Umbilical cord (tissue), 2 donors: Measurements from ENCODE around the gene PACSIN1. TPM values are rescaled to one million over a fixed set of nuclear protein-coding genes. Genes with fewer than 3 reads are reported as not detected.
A peak's percentile ranks its signal among the peaks of the same experiment; 100 is the strongest.

Experiments
- DNase-seq: peaks from one replicate; pipeline ENCODE4 v3.0.0-alpha.2; 2015; ENCODE audit warnings: low spot score
- total RNA-seq: library from RNA; depleted of rRNA; stranded (reverse); fragments of >200 nt; gene quantifications from one replicate; pipeline ENCODE4 v1.2.3, GENCODE V29; 2014; ENCODE audit warnings: low replicate concordance; ENCODE audit not compliant: insufficient read depth

PACSIN1 gene
- total RNA-seq, 1 donor from 2014 or later, result 0.72 TPM

DNA sequence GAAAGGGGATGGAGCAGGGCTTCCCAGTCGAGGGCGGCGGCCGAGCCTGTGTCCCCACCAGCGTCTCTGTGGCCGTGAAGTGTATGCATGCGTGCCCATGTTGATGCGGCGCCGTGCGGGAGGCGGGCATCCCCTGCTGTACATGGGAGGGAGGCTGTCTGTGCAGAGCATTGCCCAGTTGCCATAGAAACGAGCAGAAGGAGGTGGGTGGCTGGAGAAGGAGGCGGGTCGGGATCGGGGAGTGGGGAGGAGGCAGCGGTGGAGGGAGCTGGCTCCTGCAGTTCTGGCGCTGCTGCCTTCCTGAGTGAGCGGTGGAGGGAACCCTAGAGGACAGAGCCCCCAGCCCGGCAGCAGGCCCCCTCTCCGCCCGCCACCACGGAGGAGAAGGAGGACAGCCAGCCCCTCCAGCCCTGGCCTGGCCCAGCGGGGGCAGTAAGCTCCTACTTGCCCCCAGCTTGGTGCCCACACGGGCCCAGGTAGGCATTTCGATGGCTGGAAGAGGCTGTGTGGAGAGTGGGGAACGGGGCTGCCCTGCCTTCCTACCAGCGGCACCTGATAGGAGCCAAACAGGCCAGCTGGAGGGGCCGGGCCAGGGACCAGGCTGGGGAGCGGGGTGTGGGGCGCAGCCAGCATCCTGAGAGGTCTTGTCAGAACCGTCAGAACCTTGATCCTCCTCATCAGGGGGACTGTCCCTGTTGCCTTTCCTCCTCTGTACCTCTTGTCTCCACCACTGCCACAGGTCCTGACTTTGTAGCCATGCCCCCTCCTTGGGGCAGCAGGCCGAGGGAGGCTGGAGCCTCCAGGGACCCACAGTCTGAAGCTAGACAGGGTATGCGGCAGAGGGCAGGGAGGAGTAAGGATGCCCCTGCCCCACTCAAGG, 49.0 kb downstream of the PACSIN1 start:
- DNase-seq, result peak; percentile 89

GRCh38 chr6:34515473-34516387, 49.9 kb downstream of the PACSIN1 start:
- no peak for DNase-seq

GRCh38 chr6:34516391-34517324, 50.8 kb downstream of the PACSIN1 start:
- DNase-seq, result no peak

DNA sequence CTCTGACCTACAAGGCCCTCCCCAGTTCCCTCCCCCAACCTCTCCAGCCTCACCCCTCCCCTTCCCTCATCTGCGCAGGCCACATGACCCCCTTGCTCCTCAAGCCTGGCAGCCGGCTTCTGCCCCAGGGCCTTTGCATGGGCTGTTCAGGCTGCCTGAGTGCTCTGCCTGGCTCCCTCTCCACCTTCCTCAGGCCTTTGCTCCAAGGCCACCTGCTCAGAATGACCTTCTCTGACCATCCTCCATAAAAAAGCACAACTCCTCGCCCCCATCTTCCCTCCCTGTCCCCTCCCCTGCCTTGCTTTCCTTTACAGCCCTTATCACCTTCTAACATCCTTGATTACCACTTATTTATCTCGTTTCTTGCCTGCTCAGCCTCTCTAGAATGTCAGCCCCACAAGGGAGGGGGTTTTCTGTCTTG, 51.6 kb downstream of the PACSIN1 start:
- no peak for DNase-seq

DNA sequence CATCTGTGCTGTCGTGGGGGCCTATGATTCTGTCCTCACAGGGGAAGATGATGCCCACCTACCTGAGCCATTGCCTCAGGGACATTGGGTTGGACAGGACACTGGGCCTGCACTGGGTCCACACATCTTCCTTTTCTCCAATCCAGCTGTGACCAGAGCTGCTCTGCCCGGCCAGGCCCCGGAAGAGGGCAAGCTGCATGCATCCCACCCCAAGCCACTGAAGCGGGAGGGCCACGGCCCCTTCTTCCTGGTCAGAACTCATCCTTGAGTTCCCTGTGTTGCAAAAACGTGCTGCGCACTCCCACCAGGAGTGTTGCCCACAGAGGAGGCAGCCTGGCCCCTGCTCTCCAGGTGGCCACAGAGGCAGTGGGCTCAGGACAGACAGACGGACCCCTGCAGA, 52.1 kb downstream of the PACSIN1 start:
- no peak for DNase-seq

DNA sequence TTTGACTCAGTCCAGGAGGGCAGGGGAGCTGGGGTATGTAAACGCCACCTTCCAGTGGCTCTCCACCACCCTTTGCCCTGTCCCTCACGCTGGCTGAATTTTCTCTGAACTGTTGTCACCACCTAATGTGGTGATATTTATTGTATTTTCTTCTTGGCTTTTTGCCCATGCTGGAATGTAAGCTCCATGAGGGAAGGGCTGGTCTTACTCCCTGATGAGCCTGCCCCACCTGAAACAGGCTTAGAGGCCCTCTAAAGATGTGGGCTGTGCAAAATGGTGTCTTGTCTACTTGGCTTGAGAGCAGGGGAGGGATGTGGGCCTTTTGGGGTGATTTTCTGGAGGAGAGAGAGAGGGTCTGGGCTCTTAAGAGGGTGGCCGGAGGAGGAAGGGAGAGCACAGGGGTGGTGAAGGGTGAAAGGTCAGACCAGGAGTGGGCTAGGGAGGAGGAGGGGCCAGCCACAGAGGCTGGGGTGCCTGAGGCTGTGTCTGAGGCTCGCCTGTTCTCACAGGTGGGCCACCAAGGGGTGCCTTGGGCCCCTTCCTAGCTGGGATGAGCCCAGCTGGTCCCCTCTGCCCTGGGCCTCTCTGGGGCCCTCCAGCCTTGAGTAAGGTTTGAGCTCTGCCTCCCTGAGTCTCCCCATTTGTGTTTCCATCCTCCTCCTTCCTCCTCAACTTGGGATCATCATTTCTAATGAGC, 52.9 kb downstream of the PACSIN1 start:
- DNase-seq, result no peak

DNA sequence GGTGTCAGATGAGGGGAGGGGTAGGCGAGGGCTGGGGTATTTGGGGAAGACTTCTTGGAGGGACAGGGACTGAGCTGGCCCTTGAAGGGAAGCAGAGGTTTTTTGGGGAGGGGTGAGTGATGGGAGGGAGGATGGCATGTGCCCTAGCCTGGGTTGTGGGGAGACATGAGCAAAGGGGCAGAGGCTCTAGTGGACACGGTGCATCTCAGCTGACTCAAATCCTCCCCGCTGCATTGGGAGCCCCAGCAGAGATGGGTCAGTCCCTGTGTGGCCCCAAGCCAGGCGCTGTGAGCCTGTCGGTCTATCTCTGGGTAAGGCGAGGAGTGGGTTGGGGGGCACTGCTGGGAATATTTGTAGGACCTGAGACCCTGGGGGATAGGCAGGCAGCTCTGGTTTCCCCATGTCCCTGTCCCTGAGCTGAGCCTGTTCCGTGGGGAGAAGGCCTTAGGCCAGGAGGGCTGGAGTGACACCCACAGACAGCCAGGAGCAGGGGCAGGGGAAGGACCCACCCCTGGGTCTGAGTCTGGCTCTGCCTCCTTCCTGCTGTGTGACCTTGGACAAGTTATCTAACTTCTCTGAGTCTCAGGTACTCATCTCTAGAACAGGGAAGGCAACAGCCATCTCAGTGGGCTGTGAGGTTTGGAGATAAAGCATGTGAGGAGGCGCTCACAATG, 54.2 kb downstream of the PACSIN1 start:
- no peak for DNase-seq

GRCh38 chr6:34520645-34521462, 55.0 kb downstream of the PACSIN1 start:
- DNase-seq, result no peak

DNA sequence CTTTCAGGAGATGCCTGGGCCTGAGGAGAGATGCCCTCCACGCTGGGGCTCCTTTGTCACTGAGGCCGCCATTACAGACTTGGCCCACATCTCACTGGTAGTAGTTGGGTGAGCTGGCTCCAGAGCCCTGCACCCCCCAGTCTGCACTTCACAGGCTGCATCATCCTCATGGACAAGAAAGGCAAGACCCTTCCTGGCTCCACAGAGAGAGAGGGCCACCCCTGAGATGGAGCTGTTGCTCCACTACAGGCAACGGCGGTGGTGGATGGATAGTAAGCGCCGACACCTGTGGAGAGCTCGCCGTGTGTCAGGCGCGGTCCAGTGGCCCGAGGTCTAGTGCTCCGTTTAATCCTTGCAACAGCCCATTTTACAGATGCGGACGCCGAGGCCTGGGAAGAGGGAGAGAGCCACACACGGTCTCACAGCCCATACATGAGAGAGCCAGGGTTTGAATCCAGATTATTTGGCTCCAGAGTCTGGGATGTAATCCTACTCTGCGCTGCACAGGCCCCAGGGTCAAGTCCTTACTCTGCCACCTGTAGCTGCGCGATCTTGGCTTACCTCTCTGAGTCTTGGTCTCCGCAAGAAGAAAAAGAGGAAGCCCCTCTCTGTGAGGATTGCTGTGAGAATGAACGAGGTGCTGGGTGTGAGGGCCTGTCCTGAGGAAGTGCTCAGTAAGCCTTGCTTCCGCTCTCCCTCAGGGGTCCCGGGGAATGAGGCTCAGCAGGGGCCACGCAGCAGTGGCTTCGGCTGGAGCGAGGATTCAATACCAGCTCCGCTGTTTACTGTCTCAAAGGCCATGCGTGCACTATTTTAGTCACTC, 55.8 kb downstream of the PACSIN1 start:
- no peak for DNase-seq

DNA sequence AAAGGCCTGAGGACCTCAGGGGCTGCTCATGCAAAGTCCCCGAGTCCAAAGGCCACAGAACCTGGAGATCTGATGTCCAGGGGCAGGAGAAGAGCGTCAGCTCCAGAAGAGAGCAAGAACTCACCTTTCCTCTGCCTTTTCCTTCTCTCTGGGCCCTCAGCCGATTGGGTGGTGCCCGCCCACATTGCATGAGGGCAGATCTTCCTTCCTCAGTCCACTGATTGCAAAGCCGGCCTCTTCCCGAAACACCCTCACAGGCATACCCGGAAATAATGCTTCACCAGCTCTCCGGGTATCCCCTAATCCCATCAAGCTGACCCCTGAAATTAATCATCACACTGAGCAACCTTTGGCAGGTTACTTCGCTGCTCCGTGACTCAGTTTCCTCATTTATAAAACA, 56.9 kb downstream of the PACSIN1 start:
- no peak for DNase-seq

GRCh38 chr6:34523441-34524206, 57.7 kb downstream of the PACSIN1 start:
- no peak for DNase-seq

DNA sequence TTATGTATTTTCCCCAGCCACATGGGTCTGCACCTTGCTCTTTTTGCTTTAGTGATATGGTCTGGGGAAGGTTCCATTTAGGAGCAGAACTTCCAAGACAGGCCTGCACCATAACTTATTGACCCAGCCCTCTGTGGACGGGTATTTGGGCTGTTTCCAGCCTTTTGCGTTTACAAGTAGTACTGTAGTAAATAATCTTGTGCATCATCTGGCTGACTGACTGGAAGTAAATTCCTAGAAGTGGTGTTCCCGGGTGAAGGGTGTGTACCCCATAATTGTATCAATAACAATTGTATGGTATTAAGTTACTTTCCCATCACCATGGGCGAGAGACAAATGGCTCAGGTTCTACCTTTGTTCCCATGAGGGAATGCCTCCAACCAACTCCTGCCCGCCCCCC, 58.6 kb downstream of the PACSIN1 start:
- DNase-seq, result no peak

GRCh38 chr6:34524971-34525370, 59.1 kb downstream of the PACSIN1 start:
- DNase-seq, result peak; percentile 35

- DNase-seq, result no peak
Observed at GRCh38 chr6:34525431-34526175, 59.7 kb downstream of the PACSIN1 start.

GRCh38 chr6:34526241-34526972, 60.5 kb downstream of the PACSIN1 start:
- peak; percentile 21 for DNase-seq
